ENCODE data around the gene PTPRN2. TPM values are rescaled to one million over a fixed set of nuclear protein-coding genes. Genes with fewer than 3 reads are reported as not detected.
"Not testable (repeated sequence)": the region's sequence is repeated elsewhere in the genome, so short reads cannot be mapped to it uniquely, and the experiment has no call there.

PTPRN2 gene
- total and polyA plus RNA-seq, 2 of the 8 experiments (the other 6 are each of a cell fraction or from before 2014, with no cell fraction given): 2.6 to 4.5 TPM

- H2BK15ac ChIP-seq (ENCODE audit: low read length); H2AFZ ChIP-seq (ENCODE audit: low read length); FAIRE-seq; H3K18ac ChIP-seq (ENCODE audit: extremely low read depth, low read length); H3K4me1 ChIP-seq (replicated peaks in 1 of 4; ENCODE audit: control insufficient read depth in 3 of 4, insufficient read depth in 4 of 4, low read length in 3 of 4); H2BK20ac ChIP-seq (ENCODE audit: low read length); H3K79me2 ChIP-seq (ENCODE audit: control insufficient read depth in 1 of 2, insufficient read depth in 2 of 2, low read length in 2 of 2); H2BK12ac ChIP-seq (ENCODE audit: low read depth, low read length); H3K79me1 ChIP-seq (ENCODE audit: low read depth, low read length); H3K27ac ChIP-seq (ENCODE audit: low read depth, low read length); H2BK120ac ChIP-seq (replicated peaks; ENCODE audit: low read depth, low read length); H3K36me3 ChIP-seq (ENCODE audit: control insufficient read depth in 2 of 4, insufficient read depth in 4 of 4, low read length in 3 of 4); H3K14ac ChIP-seq (ENCODE audit: insufficient read length); DNase-seq (ENCODE audit: low read depth in 1 of 2, low spot score in 2 of 2); H3K56ac ChIP-seq (replicated peaks; ENCODE audit: insufficient read length, low read depth, low read length); H3K23me2 ChIP-seq (ENCODE audit: low read depth, low read length); H3K4me3 ChIP-seq (ENCODE audit: extremely low read depth in 1 of 4, insufficient read depth in 2 of 4, low read depth in 3 of 4, low read length in 4 of 4); H4K91ac ChIP-seq (replicated peaks; ENCODE audit: insufficient read length, low read length); H4K5ac ChIP-seq (ENCODE audit: insufficient read length, low read depth, low read length); H3K27me3 ChIP-seq (replicated peaks in 1 of 4; ENCODE audit: control insufficient read depth in 3 of 4, extremely low read depth in 1 of 4, insufficient read depth in 3 of 4, low read length in 3 of 4); POLR2A ChIA-PET (ENCODE audit: partially characterized antibody); H2AK5ac ChIP-seq (ENCODE audit: low read depth, low read length); H4K20me1 ChIP-seq (replicated peaks in 1 of 2; ENCODE audit: control insufficient read depth in 1 of 2, insufficient read depth in 2 of 2, low read length in 2 of 2); H3K9ac ChIP-seq (replicated peaks in 1 of 4; ENCODE audit: extremely low read depth in 1 of 4, low read depth in 3 of 4, low read length in 3 of 4); H3K4me2 ChIP-seq (ENCODE audit: insufficient read depth in 1 of 2, low read depth in 2 of 2, low read length in 2 of 2); H3K4ac ChIP-seq (replicated peaks; ENCODE audit: insufficient read length, low read depth, low read length); H2BK5ac ChIP-seq (ENCODE audit: low read depth, low read length); H4K8ac ChIP-seq (ENCODE audit: extremely low read depth, insufficient read depth, low read length); H3K23ac ChIP-seq (ENCODE audit: insufficient read length): not testable (repeated sequence)
- CTCF ChIA-PET (ENCODE audit: partially characterized antibody): interaction anchor here (5.1 kb wide), 1 partner anchor 14 kb away, joined by 26 read pairs; no protein-coding TSS in a partner anchor
- H3K9me3 ChIP-seq (ENCODE audit: insufficient read depth in 2 of 2, low read depth in 1 of 2, low read length in 1 of 2): peaks cover 8 to 26% of the 10 kb centered on the region in 2 experiments; a peak in 2 of 4 replicates
- 91% methylated on average over 12 of the region's 15 CpGs; no CpG with 5 or more reads in 1 of the 2 experiments for WGBS, 2 experiments (ENCODE audit: extremely low coverage in 1 of 2, insufficient coverage in 1 of 2, insufficient read length in 1 of 2, insufficient replicate concordance in 2 of 2, low coverage in 1 of 2, low lambda C conversion rate in 2 of 2, missing lambda C conversion rate in 1 of 2)
Measured at GRCh38 chr7:158341097-158341496, 246.5 kb downstream of the PTPRN2 start.

- H3K4me3 ChIP-seq (ENCODE audit: extremely low read depth in 1 of 4, insufficient read depth in 2 of 4, low read depth in 3 of 4, low read length in 4 of 4); POLR2A ChIA-PET (ENCODE audit: partially characterized antibody); H4K5ac ChIP-seq (ENCODE audit: insufficient read length, low read depth, low read length); H4K8ac ChIP-seq (ENCODE audit: extremely low read depth, insufficient read depth, low read length); H3K56ac ChIP-seq (replicated peaks; ENCODE audit: insufficient read length, low read depth, low read length); H3K4me1 ChIP-seq (replicated peaks in 1 of 4; ENCODE audit: control insufficient read depth in 3 of 4, insufficient read depth in 4 of 4, low read length in 3 of 4); H3K14ac ChIP-seq (ENCODE audit: insufficient read length); DNase-seq (ENCODE audit: low read depth in 1 of 2, low spot score in 2 of 2); H3K79me2 ChIP-seq (ENCODE audit: control insufficient read depth in 1 of 2, insufficient read depth in 2 of 2, low read length in 2 of 2); H3K18ac ChIP-seq (ENCODE audit: extremely low read depth, low read length); H3K27ac ChIP-seq (ENCODE audit: low read depth, low read length); FAIRE-seq; H3K23me2 ChIP-seq (ENCODE audit: low read depth, low read length); H3K4ac ChIP-seq (replicated peaks; ENCODE audit: insufficient read length, low read depth, low read length); H2AFZ ChIP-seq (ENCODE audit: low read length); H4K91ac ChIP-seq (replicated peaks; ENCODE audit: insufficient read length, low read length); H3K9ac ChIP-seq (replicated peaks in 1 of 4; ENCODE audit: extremely low read depth in 1 of 4, low read depth in 3 of 4, low read length in 3 of 4); H3K79me1 ChIP-seq (ENCODE audit: low read depth, low read length); H2BK5ac ChIP-seq (ENCODE audit: low read depth, low read length); H4K20me1 ChIP-seq (replicated peaks in 1 of 2; ENCODE audit: control insufficient read depth in 1 of 2, insufficient read depth in 2 of 2, low read length in 2 of 2); H2BK15ac ChIP-seq (ENCODE audit: low read length); H3K27me3 ChIP-seq (replicated peaks in 1 of 4; ENCODE audit: control insufficient read depth in 3 of 4, extremely low read depth in 1 of 4, insufficient read depth in 3 of 4, low read length in 3 of 4); H2BK20ac ChIP-seq (ENCODE audit: low read length); CTCF ChIA-PET (ENCODE audit: partially characterized antibody); H2BK12ac ChIP-seq (ENCODE audit: low read depth, low read length); H2AK5ac ChIP-seq (ENCODE audit: low read depth, low read length); H3K36me3 ChIP-seq (ENCODE audit: control insufficient read depth in 2 of 4, insufficient read depth in 4 of 4, low read length in 3 of 4); H3K4me2 ChIP-seq (ENCODE audit: insufficient read depth in 1 of 2, low read depth in 2 of 2, low read length in 2 of 2); H2BK120ac ChIP-seq (replicated peaks; ENCODE audit: low read depth, low read length); H3K23ac ChIP-seq (ENCODE audit: insufficient read length): not testable (repeated sequence)
- 90% methylated on average over 5 of the region's 9 CpGs; no CpG with 5 or more reads in 1 of the 2 experiments for WGBS, 2 experiments (ENCODE audit: extremely low coverage in 1 of 2, insufficient coverage in 1 of 2, insufficient read length in 1 of 2, insufficient replicate concordance in 2 of 2, low coverage in 1 of 2, low lambda C conversion rate in 2 of 2, missing lambda C conversion rate in 1 of 2)
- H3K9me3 ChIP-seq (ENCODE audit: insufficient read depth in 2 of 2, low read depth in 1 of 2, low read length in 1 of 2): peaks cover 14% of the 10 kb centered on the region in 2 experiments; a peak in 2 of 4 replicates
Measured at GRCh38 chr7:158336952-158337351, 250.7 kb downstream of the PTPRN2 start.

All from H1 (cell line).